Stimulated activated CD8-positive, alpha-beta memory T cell treated with anti-CD3 and anti-CD28 coated beads, Interleukin-7, amount 100 ng/mL, for 1 hour (primary cell): ENCODE data around the gene RMND5B.
"Not testable (repeated sequence)": the region's sequence is repeated elsewhere in the genome, so short reads cannot be mapped to it uniquely, and the experiment has no call there.

Experiments
- DNase-seq, 2 donors: peaks; one replicate each; pipeline ENCODE4 v3.0.0-alpha.2; 2020; ENCODE audit warnings: low read depth in 2 of 2

Gene RMND5B

DNA sequence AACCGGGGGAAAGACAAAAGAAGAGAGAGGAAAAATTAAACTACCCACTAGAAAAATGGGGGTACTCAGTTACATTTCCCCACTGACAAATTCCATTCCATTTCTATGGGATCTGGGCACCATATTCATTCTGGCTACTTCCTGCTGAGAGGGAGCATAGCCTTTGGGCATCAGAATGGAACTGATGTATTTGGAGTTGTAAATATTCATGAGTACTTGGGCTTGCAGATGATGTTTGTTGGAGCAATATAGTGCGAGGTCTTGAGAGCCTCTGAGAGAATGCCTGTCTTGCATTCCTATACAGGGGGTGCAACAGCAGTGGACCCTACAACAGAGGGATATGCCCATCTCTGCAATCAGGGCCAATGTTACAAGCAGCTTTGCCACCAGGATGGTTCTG, 39.6 kb downstream of the RMND5B start:
- DNase-seq, result no peak

DNA sequence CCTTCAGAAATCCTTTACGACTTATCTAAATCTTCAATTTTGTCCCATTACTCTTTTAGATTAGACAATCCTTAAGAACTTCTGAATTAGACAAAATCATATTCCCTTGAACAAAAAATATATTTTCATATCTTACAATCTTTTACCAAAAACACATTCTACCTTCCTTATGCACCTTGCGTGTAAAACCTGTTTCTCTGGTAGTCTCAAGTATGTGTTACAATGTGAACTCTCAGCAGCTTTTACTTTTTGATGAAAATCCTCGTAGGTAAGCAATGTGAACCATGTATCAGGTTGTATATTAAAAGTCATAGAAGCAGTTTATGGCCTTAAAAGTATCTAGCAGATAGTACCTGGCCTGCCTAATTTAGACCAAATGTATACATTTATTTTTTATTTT, 43.6 kb downstream of the RMND5B start:
- no peak for DNase-seq

DNA sequence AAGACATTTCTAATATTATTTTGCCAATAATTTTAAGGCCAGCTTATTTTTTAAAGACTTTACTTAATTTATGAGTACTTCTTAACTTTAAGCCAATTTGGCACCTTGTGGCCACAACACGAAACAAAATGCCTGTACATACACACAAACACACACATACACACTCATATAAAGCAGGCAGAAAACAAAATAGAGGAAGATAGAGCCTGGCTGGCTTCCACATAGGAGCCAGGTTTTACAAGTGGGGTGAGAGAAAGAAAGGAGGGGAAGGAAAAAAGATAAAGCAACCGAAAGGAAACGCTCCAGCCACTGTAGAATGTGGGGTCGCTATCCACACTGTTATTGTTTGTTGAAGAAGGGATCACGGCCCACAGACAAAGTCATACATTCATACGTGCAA, 46.0 kb downstream of the RMND5B start:
- no peak for DNase-seq

DNA sequence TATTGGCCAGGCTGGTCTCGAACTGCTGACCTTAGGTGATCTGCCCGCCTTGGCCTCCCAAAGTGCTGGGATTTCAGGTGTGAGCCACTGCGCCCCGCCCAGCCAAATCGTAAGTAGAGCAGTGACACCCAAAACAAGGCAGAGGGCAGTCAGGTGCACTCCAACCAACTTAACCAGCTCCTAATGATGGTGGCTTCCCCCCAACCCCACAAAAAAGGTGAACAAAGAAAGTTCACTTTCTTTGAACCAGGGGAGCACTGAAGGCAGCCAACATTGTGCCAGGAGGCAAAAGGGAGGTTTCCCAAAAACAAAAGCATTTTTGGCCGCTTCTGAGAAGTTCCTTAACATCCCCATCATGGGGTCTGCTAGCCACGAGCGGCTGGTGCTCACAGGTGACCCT, 46.8 kb downstream of the RMND5B start:
- DNase-seq, result no peak

DNA sequence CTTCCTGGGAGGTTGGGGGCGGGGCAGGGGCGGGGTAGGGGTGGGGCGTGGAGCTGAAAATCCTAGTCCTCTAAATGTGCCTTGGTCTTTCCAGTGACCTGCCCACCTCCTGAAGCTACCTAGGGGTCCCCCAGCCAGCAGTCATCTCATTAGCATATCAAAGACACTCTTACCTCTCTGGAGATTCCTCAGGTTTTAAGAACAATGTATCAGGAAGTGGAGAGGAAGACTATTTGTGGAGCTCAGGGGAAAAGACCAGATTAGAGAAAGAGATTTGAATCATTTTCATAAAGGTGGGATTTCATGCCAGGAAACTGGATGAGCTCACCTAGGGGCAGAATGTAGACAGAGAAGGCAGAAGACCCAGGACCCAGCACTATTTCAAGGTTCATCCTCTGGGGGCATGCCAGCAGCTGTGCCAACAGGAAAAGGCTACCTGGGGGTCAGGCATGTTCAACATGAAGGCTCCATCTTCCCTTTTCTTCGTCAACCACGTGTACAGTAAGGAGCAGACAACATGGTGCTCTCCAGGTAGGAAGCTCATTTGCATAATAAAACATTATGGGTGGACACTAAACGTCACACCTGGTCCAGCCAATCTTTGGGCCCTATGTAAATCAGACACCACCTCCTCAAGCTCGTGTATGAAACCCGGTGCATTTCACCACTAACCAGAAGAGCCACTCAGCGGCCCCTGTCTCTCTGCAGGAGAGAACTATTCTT, 49.5 kb downstream of the RMND5B start:
- DNase-seq, result no peak

DNA sequence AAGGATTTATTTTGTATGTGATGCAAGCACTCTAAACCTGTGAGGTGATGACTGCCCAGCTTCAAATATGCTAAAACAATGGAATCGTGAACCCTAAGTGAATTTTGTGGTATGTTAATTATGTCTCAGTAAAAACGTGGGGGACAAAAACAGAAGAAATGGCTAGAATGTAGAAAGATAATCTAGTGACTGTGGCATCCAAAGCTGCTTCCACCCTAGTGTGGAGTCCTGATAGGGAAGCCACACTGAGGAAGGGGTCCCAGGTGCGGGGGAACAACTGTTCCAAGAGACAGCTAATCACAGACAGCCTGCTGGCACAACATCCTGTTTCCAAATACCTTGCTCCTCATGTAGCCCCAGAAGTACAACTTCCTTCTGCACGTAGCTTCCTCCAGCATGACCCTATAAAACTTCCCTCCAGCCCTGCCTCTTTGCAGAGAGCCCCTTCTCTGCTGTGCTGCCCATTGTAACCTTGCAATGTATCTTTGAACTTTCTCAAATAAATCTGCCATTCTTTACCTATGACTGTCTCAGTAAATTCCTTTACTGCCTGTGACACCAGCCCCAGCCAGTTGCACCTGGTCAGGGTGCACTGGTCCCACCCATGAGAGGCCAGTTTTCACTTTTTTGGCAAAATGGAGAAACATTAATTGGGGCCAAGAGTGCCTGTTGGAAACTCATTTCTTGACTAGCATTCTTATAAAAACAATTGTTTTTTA, 51.5 kb downstream of the RMND5B start:
- DNase-seq, result no peak

DNA sequence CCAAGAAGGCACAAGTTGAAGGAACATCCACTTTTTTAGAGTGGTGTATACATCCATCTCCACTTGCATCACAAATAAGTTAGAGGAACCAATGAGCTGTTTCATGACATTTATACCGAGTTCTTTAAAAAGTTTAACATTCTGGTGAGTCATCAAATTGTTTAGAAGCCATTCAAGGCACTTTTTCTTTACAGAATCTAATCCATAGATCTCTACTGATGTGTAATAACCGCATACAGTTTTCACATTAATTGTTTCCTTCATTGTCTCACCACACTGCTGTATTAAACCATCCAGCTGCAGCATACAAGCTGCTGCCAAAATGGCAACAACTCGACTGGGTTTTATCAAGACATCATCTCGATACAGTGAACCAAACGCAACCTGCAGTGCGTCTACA, 55.6 kb downstream of the RMND5B start:
- DNase-seq, result no peak

DNA sequence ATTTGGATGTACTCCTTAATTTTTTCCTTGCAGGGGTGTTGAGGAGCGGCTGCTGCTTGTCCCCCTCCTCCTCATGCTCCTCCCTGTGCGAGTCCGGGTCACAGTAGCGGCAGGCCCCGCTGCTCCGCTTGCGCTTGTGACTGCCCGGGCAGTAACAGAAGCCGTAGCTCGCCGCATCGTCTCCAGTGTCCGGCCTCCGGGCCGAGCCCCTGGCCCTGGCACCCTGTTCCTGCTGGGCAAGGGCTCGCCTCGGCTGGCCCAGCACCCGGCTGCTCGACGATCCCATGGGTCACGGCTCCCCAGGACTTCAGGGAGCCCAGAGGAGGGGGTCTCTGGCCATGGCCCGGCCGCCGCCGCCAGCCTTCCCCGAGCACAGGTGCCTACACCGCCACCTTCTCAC, 56.2 kb downstream of the RMND5B start, which contains the start of gene GMCL2:
GMCL2 (minus strand) TSS at position 358 of the 400 bp plus-strand sequence; CDS start at position 286, 72 bp downstream.
- no peak for DNase-seq

DNA sequence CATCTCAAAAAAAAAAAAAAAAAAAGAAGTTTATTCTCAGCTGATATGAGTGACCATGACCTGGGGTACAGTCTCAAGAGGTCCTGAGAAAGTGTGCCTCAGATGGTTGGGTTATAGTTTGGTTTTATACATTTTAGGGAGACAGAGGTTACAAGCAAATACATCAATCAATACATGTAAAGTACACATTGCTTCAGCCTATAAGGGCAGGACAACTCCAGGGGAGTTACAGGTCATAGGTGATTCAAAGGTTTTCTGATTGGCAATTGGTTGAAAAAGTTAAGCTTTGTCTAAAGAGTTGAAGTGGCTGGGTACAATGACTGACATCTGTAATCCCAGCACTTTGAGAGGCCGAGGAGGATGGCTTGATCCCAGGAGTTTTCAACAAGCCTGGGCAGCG, 58.6 kb downstream of the RMND5B start:
- DNase-seq, result no peak

DNA sequence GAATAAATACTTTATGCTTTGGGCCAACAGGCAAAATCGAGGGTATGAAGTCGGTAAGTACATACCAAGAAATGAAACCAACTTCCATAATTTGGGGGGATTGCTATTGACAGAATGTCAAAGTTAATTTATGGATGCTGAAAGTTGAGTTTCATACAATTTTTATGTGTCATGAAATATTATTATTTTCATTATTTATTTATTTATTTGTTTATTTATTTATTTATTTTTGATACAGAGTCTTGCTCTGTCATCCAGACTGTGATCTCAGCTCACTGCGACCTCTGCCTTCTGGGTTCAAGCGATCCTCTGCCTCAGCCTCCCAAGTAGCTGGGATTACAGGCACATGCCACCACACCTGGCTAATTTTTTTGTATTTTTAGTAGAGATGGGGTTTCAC, 60.8 kb downstream of the RMND5B start:
- DNase-seq, result no peak

DNA sequence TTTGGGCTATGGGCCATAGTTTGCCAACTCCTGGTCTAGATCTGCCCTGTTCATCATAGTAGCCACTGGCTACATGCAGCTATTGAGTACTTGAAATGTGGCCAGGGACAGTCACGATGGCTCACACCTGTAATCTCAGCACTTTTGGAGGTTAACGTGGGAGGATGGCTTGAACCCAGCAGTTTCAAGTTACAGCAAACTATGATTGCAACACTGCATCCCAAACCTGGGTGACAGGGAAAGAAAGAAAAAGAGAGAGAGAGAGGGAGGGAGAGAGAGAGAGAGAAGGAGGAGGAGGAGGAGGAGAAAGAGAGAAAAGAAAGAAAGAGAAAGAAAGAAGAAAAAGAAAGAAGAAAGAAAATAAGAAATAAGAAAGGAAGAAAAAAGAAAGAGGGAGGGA, 61.4 kb downstream of the RMND5B start:
- DNase-seq, result no peak

DNA sequence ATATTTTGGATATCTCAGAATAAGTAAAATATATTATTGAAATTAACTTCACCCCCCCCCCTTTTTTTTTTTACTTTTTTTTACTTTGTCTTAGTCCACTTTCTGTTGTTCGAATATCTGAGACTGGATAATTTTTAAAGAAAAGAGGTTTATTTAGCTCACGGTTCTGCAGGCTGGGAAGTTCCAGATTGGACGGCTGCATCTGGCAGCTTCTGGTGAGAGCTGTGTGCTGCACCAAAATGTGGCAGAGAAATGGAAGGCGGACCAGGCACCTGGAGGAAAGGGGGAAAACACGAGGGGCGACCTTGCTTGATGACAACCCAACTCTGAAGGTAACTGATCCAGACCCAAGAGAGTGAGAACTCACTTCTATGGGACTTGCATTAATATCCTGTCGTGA, 62.0 kb downstream of the RMND5B start:
- no peak for DNase-seq

DNA sequence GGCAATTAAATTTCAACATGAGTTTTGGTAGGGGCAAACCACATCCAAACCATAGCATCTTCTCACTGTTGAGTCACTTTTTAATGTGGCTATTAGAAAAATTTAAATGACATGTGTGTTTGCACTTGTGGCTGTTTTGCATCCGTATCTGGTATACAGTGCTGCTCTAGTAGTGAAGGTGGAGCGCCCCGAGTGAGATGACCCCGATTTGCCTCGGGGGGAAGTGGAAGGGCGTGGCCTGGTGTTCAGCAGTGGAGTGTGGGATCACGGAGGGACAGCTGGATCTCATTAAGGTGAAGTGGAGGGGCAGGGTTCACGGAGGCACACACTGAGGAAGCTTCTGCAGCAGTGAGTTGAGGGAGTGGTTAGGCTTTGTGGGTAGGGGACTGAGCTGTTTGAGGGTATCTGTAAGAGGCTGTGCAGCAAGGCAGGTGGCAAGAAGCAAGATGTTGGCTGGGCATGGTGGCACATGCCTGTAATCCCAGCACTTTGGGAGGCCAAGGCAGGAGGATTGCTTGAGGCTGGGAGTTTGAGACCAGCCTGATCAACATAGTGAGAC, 62.5 kb downstream of the RMND5B start:
- DNase-seq, result no peak

DNA sequence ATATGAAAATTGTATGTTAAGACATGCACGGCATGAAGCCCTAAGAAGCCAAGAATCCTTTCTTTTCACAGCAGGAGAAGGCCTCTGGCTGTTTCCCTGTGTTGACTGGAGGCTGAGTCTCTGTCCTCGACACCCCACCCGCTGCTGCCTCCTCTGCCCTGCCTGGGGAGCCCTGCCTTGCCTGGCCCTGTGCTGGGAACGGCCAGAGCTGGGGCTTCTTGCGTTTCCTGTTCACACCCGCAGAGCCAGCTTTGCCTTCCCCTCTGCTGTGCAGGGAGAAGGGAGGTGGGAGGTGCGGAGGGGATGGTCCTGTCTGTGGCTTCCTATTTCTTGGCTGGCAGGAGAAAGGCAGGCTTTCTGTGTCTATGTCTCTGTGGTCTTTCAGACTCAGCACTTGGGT, 63.2 kb downstream of the RMND5B start:
- DNase-seq, result no peak

DNA sequence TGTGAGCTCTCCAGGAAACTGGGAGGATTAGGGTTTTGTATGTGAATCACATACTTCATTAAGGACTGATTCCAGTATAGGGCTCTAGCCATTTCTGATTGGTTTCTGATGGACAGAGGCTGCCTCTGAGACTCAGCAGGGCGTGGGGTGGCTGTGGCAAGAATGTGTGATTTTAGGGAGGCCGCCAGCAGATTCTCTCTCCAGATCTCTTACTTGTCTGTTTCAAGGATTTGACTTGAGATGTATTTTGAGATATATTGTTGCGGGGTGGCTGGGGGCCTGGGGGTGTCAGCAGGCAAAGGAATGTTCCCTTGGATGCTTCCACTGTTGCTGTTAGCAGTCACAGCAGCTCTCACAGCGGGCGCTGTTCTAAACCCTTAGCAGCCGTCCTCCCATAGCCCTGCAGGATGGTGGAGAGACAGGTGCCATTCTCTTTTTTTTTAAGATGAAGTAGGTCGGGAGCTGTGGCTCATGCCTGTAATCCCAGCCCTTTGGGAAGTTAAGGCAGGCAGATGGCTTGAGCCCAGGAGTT, 65.5 kb downstream of the RMND5B start:
- DNase-seq, result no peak

DNA sequence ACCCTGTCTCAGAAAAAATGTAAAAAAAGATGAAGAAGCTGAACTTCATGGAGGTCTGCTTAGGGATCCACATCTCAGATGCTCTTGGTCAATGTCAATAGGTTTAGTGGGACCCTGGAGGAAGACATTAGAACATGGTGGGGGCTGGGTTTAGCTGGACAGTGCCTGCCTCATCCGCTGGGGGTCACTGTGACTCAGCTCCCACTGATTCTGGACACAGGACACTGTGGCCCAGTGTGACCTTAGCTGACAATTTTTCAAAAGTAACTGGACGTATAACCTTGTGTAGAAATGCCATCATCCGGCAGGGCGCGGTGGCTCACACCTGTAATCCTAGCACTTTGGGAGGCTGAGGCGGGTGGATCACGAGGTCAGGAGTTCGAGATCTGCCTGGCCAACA, 66.2 kb downstream of the RMND5B start:
- DNase-seq, result no peak

DNA sequence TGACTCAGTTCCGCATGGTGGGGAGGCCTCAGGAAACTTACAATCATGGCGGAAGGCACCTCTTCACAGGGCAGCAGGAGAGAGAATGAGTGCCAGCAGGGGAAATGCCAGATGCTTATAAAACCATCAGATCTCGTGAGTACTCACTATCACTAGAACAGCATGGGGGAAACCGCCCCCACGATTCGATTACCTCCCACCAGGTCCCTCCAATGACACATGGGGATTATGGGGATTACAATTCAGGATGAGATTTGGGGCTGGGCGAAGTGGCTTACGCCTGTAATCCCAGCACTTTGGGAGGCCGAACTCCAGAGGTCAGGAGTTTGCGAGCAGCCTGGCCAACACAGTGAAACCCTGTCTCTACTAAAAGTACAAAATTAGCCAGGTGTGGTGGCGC, 67.3 kb downstream of the RMND5B start:
- not testable (repeated sequence) for DNase-seq

DNA sequence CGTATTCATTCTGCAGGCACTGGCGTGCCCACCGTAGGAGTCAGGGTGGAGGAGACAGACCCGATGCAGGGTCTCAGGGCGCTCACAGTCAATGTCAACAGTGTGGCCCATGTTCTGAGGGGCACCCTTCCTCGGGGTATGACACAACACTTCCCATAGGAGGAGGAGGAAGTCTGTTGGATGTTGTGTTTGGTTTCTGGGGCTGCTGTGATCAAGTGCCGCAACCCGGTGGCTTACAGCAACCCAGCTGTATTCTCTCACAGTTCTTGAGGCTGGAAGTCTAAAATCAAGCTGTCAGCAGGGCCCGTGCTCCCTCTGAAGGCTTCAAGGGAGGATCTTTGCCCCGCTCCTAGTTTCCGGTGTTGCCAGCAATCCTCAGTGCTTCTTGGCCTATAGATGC, 67.9 kb downstream of the RMND5B start:
- no peak for DNase-seq

DNA sequence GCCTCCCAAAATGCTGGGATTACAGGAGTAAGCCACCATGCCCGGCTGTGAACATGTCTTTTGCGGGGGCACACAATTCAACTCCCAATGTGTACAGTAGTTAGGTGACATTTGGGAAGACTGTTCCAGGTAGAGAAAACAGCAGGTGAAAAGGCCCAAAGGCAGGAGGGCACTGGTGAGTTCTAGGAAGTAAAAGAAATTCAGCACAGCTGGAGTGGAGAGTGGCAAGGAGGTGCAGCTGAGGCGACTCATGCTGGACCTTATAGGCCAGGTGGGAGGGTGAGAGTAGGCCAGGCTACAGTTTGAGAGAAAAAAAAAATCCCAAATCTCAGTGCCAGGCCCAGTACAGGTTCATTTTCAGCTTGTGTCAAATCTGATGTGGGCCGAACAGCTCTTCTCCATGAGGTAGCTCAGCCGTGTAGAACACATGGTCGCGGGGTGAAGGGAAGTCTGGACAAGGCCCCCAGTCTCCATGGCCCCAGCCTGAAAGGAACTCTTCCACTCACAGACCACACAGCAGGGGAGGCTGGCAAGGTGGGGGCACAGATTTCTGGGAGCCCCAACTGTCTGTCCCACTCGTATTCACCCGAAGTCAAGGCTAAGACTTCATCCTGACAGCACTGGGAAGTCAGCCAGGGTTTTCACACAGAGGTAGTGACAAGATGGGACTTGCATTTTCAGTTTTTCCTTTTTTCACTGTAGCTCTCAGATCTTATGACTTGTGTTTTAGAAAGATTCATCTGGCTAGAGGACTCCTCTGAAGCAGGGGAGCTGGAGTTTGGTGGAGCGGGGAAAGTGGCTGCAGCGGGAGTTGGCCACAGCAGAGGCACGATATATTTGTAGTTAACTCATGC, 69.0 kb downstream of the RMND5B start:
- no peak for DNase-seq
